Central memory CD4-positive, alpha-beta T cell (primary cell): ENCODE data around the gene IL1RAPL1.

Experiments used
- DNase-seq: peaks from one replicate; pipeline ENCODE4 v3.0.0; 2022

IL1RAPL1 gene

GRCh38 chrX:29926659-29927058, 1339.4 kb downstream of the IL1RAPL1 start:
- DNase-seq = no peak

- no peak for DNase-seq
Measured at GRCh38 chrX:29935455-29935854, 1348.2 kb downstream of the IL1RAPL1 start.

GRCh38 chrX:29940750-29941149, 1353.5 kb downstream of the IL1RAPL1 start:
- no peak for DNase-seq

- DNase-seq = no peak
Measured at GRCh38 chrX:29941287-29941686, 1354.0 kb downstream of the IL1RAPL1 start.

GRCh38 chrX:29947225-29947624, 1360.0 kb downstream of the IL1RAPL1 start:
- no peak for DNase-seq

GRCh38 chrX:29948653-29949052, 1361.4 kb downstream of the IL1RAPL1 start:
- DNase-seq = no peak

- no peak for DNase-seq
Measured at GRCh38 chrX:29952016-29952415, 1364.8 kb downstream of the IL1RAPL1 start.

- DNase-seq = no peak
Measured at GRCh38 chrX:29962061-29962460, 1374.8 kb downstream of the IL1RAPL1 start.

GRCh38 chrX:29965634-29966033, 1378.4 kb downstream of the IL1RAPL1 start:
- DNase-seq = no peak

- no peak for DNase-seq
Measured at GRCh38 chrX:29992083-29992482, 1404.8 kb downstream of the IL1RAPL1 start.

GRCh38 chrX:30005813-30006212, 1418.6 kb downstream of the IL1RAPL1 start:
- DNase-seq = no peak
